Regular cardiac myocyte (primary cell): Measurements from ENCODE around the gene SLC16A6. TPM values are rescaled to one million over a fixed set of nuclear protein-coding genes. Genes with fewer than 3 reads are reported as not detected.

ENCODE experiments used
- total RNA-seq: library from RNA; depleted of rRNA; stranded (reverse); fragments of >200 nt; gene quantifications from 2 replicates; pipeline ENCODE4 v1.2.3, GENCODE V29; 2014

Gene SLC16A6
- total RNA-seq: 0.19 and 3.1 TPM in 2 replicates

GRCh38 chr17:68290955-68291835, at the start of gene SLC16A6, which contains the start of gene ARSG:
TSS of gene SLC16A6 (minus strand) at chr17:68291127. CDS start at chr17:68278320, 12,807 bp downstream.
TSS of gene ARSG (plus strand) at chr17:68291495. CDS start at chr17:68307494, 15,999 bp downstream.

GRCh38 chr17:68247445-68248198, 43.3 kb downstream of the SLC16A6 start, which contains the start of gene AMZ2:
TSS of gene AMZ2 (plus strand) at chr17:68248043. CDS start at chr17:68250188, 2,145 bp downstream.

Other genes starting within 250 kb of the SLC16A6 start
- 79.2 and 90.8 TPM in 2 replicates for gene AMZ2, start 43.1 kb downstream of the SLC16A6 start, total RNA-seq
- gene ARSG, start 368 bp upstream of the SLC16A6 start, total RNA-seq: 2.9 and 5.9 TPM in 2 replicates
- gene WIPI1, start 166.4 kb upstream of the SLC16A6 start, total RNA-seq: 86.8 and 162 TPM in 2 replicates
- gene PRKAR1A, start 221.3 kb upstream of the SLC16A6 start, total RNA-seq: 370 and 384 TPM in 2 replicates